Right lobe of liver (tissue), 4 donors: ENCODE measurements around the gene SLC22A16.

Experiments
- CTCF ChIP-seq, 4 donors: fragments of 200-600 bp in 3 of 4; fragments of 450-650 bp in 1 of 4; IDR thresholded peaks; one replicate each; pipeline versions ENCODE4 v1.5.1 to v1.8.0; 2016 to 2022; ENCODE audit warnings: antibody characterized with exemption in 4 of 4, mild to moderate bottlenecking in 2 of 4
- POLR2A ChIP-seq: fragments of 450-650 bp; IDR thresholded peaks from one replicate; pipeline ENCODE4 v1.6.1; 2017; ENCODE audit warnings: antibody characterized with exemption, mild to moderate bottlenecking
- donor health status: DM: no; HTN: no; CAD: no.
- donor health status: DM: no; HTN: no; CAD: no.
- donor health status: DM: no; HTN: yes; CAD: no.

GRCh38 chr6:110414669-110415068 is 61.7 kb downstream of the SLC22A16 start:
- TF ChIP-seq POLR2A (no peak), CTCF (IDR thresholded peaks at IDR 0.05) (no peak)
